Erythroblast (primary cell): Measurements from ENCODE around the gene RNU1-4.
"Not testable (repeated sequence)": the region's sequence is repeated elsewhere in the genome, so short reads cannot be mapped to it uniquely, and the experiment has no call there.

Source experiments
- GATA1 ChIP-seq: IDR thresholded peaks from 2 replicates; pipeline ENCODE4 v1.6.1; 2011; ENCODE audit warnings: low read depth, mild to moderate bottlenecking, control low read depth, low read length, moderate library complexity
- POLR2A ChIP-seq: IDR thresholded peaks from 2 replicates; pipeline ENCODE4 v1.6.1; 2011; ENCODE audit warnings: mild to moderate bottlenecking, low read length

DNA sequence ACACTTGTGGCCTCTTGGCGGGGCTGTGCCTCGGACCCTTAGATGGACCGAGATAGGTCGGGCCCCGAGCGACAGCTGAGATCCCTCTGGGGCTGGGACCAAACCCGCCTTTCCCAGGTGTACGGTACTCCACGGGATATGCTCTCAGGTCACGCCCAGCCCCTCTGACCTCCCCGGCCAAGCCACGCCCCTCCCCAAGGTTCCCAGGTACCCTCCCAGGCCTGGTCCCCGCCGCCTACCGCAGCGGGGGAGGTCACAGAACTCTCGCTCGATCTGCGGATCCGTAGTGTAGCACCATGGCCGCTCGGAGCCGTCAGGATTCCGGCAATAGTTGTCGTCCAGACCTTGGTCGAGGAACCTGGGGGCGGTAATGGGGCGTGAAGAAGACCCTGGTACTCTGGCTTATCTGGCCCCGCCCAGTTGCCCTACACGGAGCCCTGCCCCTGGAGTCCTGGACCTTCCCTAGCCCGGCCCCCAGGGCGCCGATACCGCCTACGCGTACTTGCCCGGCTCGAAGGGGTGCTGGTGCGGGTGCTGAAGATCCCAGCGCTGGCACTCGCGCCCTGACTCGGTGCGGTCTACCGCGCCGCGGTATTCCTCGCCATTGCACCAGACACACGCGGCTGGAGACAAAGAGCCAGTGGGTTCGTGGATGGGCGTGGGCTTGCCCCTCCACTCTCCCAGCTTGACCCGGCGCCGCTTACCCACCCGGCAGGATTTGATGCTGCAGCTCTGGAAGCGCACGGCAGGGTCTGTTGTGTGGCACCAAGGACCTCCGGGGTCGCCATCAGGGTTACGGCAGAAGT, 19.5 kb downstream of the RNU1-4 start:
- TF ChIP-seq POLR2A, GATA1: not testable (repeated sequence)
